WERI-Rb-1 (cell line): ENCODE results near the gene RMND5A.

ENCODE experiments used
- DNase-seq: peaks from one replicate; pipeline ENCODE4 v3.0.0-alpha.2; 2020
- H3K27ac ChIP-seq: fragments of 250-450 bp; sonication (Bioruptor Pico); 2 replicates; pipeline ENCODE4 v1.5.1; 2020; ENCODE audit warnings: mild to moderate bottlenecking, moderate library complexity
- H3K27me3 ChIP-seq: fragments of 250-450 bp; sonication (Bioruptor Pico); 2 replicates; pipeline ENCODE4 v1.5.1; 2021; ENCODE audit warnings: mild to moderate bottlenecking, low read depth, moderate library complexity; ENCODE audit not compliant: insufficient read depth, severe bottlenecking
- H3K36me3 ChIP-seq: fragments of 250-450 bp; sonication (Bioruptor Pico); 2 replicates; pipeline ENCODE4 v1.5.1; 2020; ENCODE audit warnings: mild to moderate bottlenecking, moderate library complexity
- H3K4me3 ChIP-seq: 2 replicates; pipeline ENCODE4 v1.5.1; 2011; ENCODE audit warnings: low read depth, mild to moderate bottlenecking, control low read depth, low read length
- H3K9me3 ChIP-seq: fragments of 250-450 bp; sonication (Bioruptor Pico); 2 replicates; pipeline ENCODE4 v1.5.1; 2021; ENCODE audit warnings: mild to moderate bottlenecking, moderate library complexity; ENCODE audit not compliant: severe bottlenecking
- TF ChIP-seq, protein P1 (sequence below): IDR thresholded peaks from 2 replicates; pipeline ENCODE4 v1.5.1; 2011; ENCODE audit warnings: low read depth, mild to moderate bottlenecking, control low read depth, inconsistent platforms, low read length

Gene RMND5A

DNA sequence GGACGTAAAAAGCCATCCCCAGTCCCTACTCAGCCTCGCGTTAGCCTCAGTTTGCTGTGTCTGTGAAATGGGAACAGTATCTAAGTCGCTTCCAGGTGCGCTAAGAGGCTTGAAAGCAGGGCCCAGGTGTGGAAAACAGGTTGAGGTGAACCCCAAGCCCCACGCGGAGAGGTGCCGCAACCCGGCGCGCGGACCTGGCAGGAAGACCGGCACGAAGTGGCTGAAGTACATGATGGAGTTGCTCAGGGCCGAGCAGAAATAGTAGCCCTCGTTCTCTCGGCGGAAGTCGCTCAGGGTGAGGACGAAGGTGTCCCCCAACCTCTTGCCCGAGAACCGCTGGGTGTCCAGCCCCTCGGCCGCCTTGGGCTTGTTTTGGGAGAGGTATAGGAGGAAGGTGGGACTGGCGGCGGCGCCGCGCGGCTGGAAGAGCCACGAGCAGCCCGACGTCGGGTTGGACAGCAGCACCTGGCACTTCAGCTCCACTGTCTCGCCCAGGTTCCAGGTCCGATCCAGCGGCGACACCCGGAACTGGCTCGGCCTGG is 70.1 kb downstream of the RMND5A start:
- DNase-seq = no peak
- Histone ChIP-seq H3K27ac (no peak overlapping the region), H3K4me3 (no peak overlapping the region), H3K36me3 (no peaks in the 10 kb centered on the region), H3K27me3 (peaks cover 37% of the 10 kb centered on the region), H3K9me3 (no peaks in the 10 kb centered on the region)
- TF ChIP-seq, protein P1, sequence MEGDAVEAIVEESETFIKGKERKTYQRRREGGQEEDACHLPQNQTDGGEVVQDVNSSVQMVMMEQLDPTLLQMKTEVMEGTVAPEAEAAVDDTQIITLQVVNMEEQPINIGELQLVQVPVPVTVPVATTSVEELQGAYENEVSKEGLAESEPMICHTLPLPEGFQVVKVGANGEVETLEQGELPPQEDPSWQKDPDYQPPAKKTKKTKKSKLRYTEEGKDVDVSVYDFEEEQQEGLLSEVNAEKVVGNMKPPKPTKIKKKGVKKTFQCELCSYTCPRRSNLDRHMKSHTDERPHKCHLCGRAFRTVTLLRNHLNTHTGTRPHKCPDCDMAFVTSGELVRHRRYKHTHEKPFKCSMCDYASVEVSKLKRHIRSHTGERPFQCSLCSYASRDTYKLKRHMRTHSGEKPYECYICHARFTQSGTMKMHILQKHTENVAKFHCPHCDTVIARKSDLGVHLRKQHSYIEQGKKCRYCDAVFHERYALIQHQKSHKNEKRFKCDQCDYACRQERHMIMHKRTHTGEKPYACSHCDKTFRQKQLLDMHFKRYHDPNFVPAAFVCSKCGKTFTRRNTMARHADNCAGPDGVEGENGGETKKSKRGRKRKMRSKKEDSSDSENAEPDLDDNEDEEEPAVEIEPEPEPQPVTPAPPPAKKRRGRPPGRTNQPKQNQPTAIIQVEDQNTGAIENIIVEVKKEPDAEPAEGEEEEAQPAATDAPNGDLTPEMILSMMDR = no peak

DNA sequence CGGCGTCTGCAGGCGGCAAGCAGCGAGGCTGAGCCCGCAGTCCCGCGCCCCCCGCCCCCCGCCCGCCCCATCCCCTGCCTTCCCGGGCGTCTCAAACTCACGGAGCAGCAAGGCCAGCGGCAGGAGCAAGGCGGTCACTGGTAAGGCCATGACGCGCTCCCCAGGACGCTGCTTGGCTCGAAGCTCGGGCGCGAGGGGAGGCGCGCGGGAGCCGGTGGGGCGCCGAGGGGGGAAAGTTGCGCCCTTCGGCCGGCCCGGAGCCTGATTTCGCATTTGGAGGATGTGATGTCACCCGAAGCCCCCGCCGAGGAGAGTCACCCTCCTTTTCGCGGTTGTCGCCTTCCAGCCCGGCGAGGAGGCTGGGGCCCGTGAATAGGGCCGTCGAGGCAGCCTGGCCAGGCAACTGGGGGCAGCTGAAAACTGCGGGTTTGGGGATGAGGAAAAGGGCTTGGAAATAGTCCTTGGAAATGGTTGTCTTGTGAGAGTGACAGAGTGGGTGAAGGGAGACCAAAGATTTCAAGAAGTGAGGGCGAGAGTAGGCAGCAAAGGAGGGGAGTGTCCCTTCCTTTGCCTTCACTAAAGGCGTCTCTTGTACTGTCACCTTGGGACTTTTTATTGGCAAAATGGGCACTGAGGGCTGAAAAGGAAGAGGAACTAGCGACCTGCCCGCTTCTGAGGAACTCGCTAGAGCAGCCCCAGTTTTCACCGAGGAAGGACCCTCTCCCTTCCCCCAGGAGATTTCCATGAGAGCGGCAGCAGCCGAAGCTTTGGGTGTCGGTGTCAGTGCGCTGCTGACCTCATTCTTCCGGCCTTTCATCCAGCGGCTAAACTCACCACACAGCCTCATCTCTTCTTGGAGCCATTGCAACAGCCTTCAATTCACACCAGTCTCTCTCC is 70.8 kb downstream of the RMND5A start, which contains the start of gene CD8A:
Gene CD8A (minus strand): TSS at position 238 of the 897 bp plus-strand sequence. CDS start 88 bp downstream, at position 150.
- H3K27me3 ChIP-seq = peaks cover 37% of the 10 kb centered on the region
- no peaks in the 10 kb centered on the region for H3K36me3 ChIP-seq
- no peak for DNase-seq
- H3K9me3 ChIP-seq = no peaks in the 10 kb centered on the region
- TF ChIP-seq, protein P1 = no peak
- peak within 1 kb of the TSS; percentile 17; the same call in 1 of the 2 replicates for H3K4me3 ChIP-seq
- no peak within 1 kb of the TSS for H3K27ac ChIP-seq

DNA sequence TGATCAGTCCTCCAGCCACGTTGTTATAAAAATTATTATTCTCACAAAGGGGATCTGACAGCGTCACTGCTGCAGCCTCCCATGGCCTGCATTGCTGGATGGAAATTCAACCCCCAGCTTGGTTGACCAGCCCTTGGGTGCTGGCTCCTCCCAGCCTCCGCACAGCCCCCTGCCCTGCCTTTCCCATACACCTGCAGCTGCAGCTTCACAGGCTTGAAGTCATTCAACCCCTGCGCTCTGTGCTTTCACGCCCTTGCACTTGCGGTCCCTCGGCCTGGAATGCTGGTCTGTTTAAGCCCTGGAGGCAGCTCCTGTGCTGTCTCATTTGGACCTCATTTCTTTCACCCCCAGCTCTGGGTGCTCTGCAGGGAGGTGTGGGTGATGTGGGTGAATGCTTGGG is 71.5 kb downstream of the RMND5A start:
- H3K9me3 ChIP-seq = peaks cover 5% of the 10 kb centered on the region
- H3K27me3 ChIP-seq = peaks cover 37% of the 10 kb centered on the region
- H3K4me3 ChIP-seq = no peak overlapping the region
- no peak for DNase-seq
- H3K36me3 ChIP-seq = no peaks in the 10 kb centered on the region
- H3K27ac ChIP-seq = no peak overlapping the region
- TF ChIP-seq, protein P1 = no peak

DNA sequence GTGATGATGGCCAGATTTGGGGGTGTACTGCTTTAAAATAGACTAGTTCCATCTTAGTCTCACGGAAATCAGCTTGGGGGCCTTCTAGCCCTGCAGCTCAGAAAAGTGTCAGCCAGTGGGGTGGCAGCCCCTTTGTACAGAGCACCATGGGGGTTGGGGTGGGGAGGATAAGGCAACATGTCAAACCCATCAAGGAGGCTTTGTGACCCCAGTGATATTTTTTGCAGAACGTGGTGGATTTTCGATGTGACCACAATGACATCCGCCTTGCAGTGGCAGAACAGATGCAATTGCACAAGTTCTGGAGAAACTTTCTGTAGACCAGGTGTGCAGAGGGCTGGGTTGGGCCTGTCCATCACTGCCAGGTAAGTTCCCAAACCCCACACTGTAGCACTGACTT is 73.7 kb downstream of the RMND5A start:
- H3K4me3 ChIP-seq = no peak overlapping the region
- no peaks in the 10 kb centered on the region for H3K36me3 ChIP-seq
- H3K27ac ChIP-seq = no peak overlapping the region
- H3K27me3 ChIP-seq = peaks cover 34% of the 10 kb centered on the region
- H3K9me3 ChIP-seq = peaks cover 14% of the 10 kb centered on the region
- no peak for DNase-seq
- TF ChIP-seq, protein P1 = no peak

DNA sequence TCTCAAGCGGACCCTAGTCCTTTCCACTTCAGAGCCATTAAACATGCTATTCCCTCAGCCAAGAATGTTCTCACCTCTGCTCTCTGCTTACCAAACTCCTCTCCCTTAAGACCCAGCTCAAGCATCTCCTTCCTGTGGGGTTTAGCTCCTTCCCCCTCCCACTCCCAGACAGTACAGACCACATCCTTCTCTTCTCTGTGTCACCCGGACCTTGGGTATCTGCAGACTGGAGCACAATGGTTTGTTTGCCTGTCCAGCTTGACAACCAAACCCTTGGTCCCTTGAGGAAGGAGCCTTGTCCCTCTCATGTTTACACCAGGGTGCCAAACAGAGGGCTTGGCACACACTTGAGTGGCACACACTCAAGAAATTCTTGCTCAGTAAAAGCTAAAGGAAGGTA is 74.8 kb downstream of the RMND5A start:
- no peak for DNase-seq

More for the DNA sequence above, 74.8 kb downstream of the RMND5A start:
- Histone ChIP-seq H3K4me3 (no peak overlapping the region), H3K9me3 (peaks cover 14% of the 10 kb centered on the region), H3K27ac (no peak overlapping the region), H3K36me3 (no peaks in the 10 kb centered on the region), H3K27me3 (peaks cover 24% of the 10 kb centered on the region)
- TF ChIP-seq, protein P1 = no peak
